GM21717 (cell line): ENCODE results near the gene CYP27A1.
"Not testable (repeated sequence)": the region's sequence is repeated elsewhere in the genome, so short reads cannot be mapped to it uniquely, and the experiment has no call there.

Experiments
- ATAC-seq: cut with Tn5 transposase; IDR thresholded peaks from one replicate; pipeline ENCODE4 v1.9.1; 2021; ENCODE audit warnings: mild to moderate bottlenecking, moderate library complexity; ENCODE audit not compliant: unreplicated experiment

Gene CYP27A1

GRCh38 chr2:218772759-218773158 is 9.2 kb upstream of the CYP27A1 start:
- not testable (repeated sequence) for ATAC-seq

- no peak for ATAC-seq
Measured at GRCh38 chr2:218773881-218774280, 8.1 kb upstream of the CYP27A1 start.

- no peak for ATAC-seq
Measured at GRCh38 chr2:218776488-218776887, 5.5 kb upstream of the CYP27A1 start.

- ATAC-seq: no peak
Measured at GRCh38 chr2:218777276-218777990, 4.5 kb upstream of the CYP27A1 start.

- no peak for ATAC-seq
Measured at GRCh38 chr2:218780046-218780445, 1.9 kb upstream of the CYP27A1 start.

- no peak for ATAC-seq
Measured at GRCh38 chr2:218780851-218781690, 876 bp upstream of the CYP27A1 start.

GRCh38 chr2:218782528-218782844 is 539 bp downstream of the CYP27A1 start:
- no peak for ATAC-seq

- no peak for ATAC-seq
Measured at GRCh38 chr2:218783688-218784087, 1.7 kb downstream of the CYP27A1 start.

- ATAC-seq: no peak
Measured at GRCh38 chr2:218785103-218785502, 3.2 kb downstream of the CYP27A1 start.

- ATAC-seq: no peak
Measured at GRCh38 chr2:218786133-218786532, 4.2 kb downstream of the CYP27A1 start.

- no peak for ATAC-seq
Measured at GRCh38 chr2:218788529-218789255, 6.7 kb downstream of the CYP27A1 start.

GRCh38 chr2:218792433-218792832 is 10.5 kb downstream of the CYP27A1 start:
- ATAC-seq: no peak

GRCh38 chr2:218796691-218797090 is 14.7 kb downstream of the CYP27A1 start:
- no peak for ATAC-seq

- no peak for ATAC-seq
Measured at GRCh38 chr2:218798767-218799504, 17.0 kb downstream of the CYP27A1 start.

GRCh38 chr2:218799990-218800389 is 18.0 kb downstream of the CYP27A1 start:
- ATAC-seq: no peak

- no peak for ATAC-seq
Measured at GRCh38 chr2:218802386-218802994, 20.5 kb downstream of the CYP27A1 start.

- ATAC-seq: no peak
Measured at GRCh38 chr2:218804817-218805216, 22.9 kb downstream of the CYP27A1 start.

GRCh38 chr2:218805627-218806026 is 23.7 kb downstream of the CYP27A1 start:
- ATAC-seq: no peak

GRCh38 chr2:218806346-218806978 is 24.5 kb downstream of the CYP27A1 start:
- no peak for ATAC-seq

- ATAC-seq: no peak
Measured at GRCh38 chr2:218807626-218808025, 25.7 kb downstream of the CYP27A1 start.
